Lower leg skin (tissue), 4 donors: ENCODE measurements around the gene CSPG4. TPM values are rescaled to one million over a fixed set of nuclear protein-coding genes. Genes with fewer than 3 reads are reported as not detected.
A peak's percentile ranks its signal among the peaks of the same experiment; 100 is the strongest.
"Not testable (repeated sequence)": the region's sequence is repeated elsewhere in the genome, so short reads cannot be mapped to it uniquely, and the experiment has no call there.

ENCODE experiments used
- DNase-seq, 2 donors: peaks; one replicate each; pipeline ENCODE4 v3.0.0-alpha.2; 2019; ENCODE audit warnings: low spot score in 2 of 2
- H3K4me3 ChIP-seq: fragments of 200-600 bp; sonication (generic); 2 replicates; pipeline ENCODE4 v1.5.1; 2017; ENCODE audit warnings: mild to moderate bottlenecking, low read depth; ENCODE audit not compliant: poor library complexity, severe bottlenecking
- POLR2A ChIP-seq, 2 donors: fragments of 450-650 bp; IDR thresholded peaks; one replicate each; pipeline ENCODE4 v1.6.1; 2016 to 2017; ENCODE audit warnings: antibody characterized with exemption in 2 of 2, mild to moderate bottlenecking in 1 of 2, moderate library complexity in 1 of 2
- WGBS, 2 donors: methylation state at CpG; one replicate each; pipeline ENCODE4 v1.1.5; 2018; 5-methylcytosine and 5-hydroxymethylcytosine counted together
- intact Hi-C: fragments of 100-400 bp; cut with DNase I; formaldehyde crosslinking; loops from one replicate; pipeline ENCODE4 v1.15.0; 2023; ENCODE audit warnings: low total_unique reads
- total RNA-seq, 4 donors: library from RNA; depleted of rRNA; stranded (reverse); fragments of >200 nt; gene quantifications; one replicate each; pipeline ENCODE4 v1.1.0, GENCODE V29; 2016
- TF ChIP-seq, protein P1 (sequence below), 3 donors: fragments of 450-650 bp; IDR thresholded peaks; one replicate each; pipeline ENCODE4 v1.5.1; 2016; ENCODE audit warnings: antibody characterized with exemption in 3 of 3, mild to moderate bottlenecking in 3 of 3, moderate library complexity in 2 of 3

The CSPG4 gene
- total RNA-seq, 4 donors from 2014 or later: 9.1 to 28.7 (median 10.5) TPM

DNA sequence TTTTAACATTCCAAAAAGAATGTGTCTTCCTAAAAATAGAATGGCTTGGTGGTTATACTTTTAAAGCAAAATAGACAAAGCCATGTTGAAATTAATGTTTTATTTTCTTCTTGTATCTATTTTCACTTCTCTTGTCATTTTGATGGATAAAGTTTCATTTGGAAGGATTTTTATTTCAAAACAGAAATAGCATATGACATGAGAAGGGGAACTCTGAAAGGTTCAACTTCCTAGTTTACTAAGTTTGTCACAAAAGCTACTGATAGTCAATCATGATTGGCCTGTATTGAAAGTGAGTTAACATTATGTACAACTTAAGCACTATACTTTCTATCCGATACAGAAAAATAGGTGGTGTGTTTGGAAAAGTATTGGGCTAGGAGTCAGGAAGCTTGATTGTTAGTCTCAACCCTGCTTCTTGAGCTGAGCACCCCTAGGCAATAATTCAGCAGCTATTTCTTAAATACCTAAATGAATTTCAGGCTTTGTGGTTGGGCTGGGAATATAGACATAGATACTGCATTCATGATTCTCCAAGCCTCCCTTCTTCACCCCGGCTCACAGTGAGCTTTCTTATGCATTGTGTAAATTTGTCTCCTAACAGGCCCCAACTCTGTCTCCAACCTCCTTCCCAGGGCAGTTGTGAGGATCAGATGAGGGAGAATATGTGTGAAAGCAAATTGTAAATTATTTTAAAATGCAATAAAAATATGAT is 46.9 kb upstream of the CSPG4 start:
- intact Hi-C loops: no loop called here
- no peak for DNase-seq
- TF ChIP-seq POLR2A (IDR thresholded peaks at IDR 0.05): no peak
- TF ChIP-seq, protein P1, sequence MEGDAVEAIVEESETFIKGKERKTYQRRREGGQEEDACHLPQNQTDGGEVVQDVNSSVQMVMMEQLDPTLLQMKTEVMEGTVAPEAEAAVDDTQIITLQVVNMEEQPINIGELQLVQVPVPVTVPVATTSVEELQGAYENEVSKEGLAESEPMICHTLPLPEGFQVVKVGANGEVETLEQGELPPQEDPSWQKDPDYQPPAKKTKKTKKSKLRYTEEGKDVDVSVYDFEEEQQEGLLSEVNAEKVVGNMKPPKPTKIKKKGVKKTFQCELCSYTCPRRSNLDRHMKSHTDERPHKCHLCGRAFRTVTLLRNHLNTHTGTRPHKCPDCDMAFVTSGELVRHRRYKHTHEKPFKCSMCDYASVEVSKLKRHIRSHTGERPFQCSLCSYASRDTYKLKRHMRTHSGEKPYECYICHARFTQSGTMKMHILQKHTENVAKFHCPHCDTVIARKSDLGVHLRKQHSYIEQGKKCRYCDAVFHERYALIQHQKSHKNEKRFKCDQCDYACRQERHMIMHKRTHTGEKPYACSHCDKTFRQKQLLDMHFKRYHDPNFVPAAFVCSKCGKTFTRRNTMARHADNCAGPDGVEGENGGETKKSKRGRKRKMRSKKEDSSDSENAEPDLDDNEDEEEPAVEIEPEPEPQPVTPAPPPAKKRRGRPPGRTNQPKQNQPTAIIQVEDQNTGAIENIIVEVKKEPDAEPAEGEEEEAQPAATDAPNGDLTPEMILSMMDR (IDR thresholded peaks at IDR 0.05): no peak
- 75 to 81% methylated on average over 2 of the region's 2 CpGs for WGBS, 2 donors
- H3K4me3 ChIP-seq: no peak overlapping the region

DNA sequence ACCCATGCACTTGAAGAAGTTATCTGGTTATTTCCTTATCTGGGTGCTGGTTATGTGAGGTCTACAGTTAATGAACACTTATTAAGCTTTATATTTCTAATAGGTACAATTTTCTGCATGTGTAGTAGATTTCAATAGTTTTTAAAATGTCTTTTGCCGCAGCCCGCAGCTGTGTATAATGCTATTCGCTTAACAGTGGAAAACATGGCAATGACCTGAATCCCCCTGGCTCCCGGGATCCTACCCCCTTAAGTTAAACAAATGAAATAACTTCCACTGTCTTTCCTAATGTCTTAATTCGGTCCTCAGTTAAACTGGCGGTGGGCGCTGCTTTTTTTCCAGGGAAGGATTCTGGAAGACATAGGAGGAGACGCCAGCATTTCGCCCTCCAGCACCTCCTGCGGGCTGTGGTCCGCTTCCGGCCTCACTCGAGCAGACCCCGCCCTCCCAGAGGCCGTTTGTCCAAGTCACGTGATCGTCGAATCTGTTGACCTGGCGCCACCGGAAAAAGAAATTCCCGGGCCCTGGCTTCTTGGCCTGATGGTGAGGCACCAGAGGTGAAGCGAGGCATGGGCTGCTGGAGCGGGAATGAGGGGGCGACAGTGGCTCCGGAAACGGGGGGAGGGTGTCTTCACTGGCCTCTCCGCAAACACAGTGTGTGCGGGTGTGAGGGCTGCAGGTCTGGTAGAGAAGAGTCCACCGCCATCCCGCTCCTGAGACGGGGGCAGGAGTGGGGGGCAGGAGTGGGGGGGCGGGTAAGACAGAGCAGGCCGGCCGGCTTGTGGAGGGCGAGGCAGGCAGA is 45.6 kb upstream of the CSPG4 start:
- 4% methylated on average over 35 of the region's 35 CpGs for WGBS, 2 donors
- peak; percentile 78 to 97 for DNase-seq
- no peak for TF ChIP-seq POLR2A (IDR thresholded peaks at IDR 0.05)
- TF ChIP-seq, protein P1 (IDR thresholded peaks at IDR 0.05): no peak
- peak overlapping the region; percentile 13 for H3K4me3 ChIP-seq
- intact Hi-C loops: no loop called here

DNA sequence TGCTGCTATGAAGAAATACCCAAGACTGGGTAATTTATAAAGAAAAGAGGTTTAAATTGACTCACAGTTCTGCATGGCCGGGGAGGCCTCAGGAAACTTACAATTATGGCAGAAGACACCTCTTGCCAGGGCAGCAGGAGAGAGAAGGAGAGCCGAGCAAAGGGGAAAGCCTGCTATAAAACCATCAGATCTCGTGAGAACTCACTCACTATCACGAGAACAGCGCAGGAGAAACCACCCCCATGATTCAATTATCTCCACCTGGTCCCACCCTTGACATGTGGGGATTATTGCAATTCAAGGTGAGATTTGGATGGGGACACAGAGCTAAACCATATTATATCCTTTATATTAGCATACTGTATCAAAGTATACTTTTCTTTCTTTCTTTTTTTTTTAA is 42.2 kb upstream of the CSPG4 start:
- WGBS, 2 donors: 89 to 94% methylated on average over 5 of the region's 5 CpGs
- intact Hi-C loops, H3K4me3 ChIP-seq: not testable (repeated sequence)
- DNase-seq: peak in 1 of 2 donors; percentile 20

DNA sequence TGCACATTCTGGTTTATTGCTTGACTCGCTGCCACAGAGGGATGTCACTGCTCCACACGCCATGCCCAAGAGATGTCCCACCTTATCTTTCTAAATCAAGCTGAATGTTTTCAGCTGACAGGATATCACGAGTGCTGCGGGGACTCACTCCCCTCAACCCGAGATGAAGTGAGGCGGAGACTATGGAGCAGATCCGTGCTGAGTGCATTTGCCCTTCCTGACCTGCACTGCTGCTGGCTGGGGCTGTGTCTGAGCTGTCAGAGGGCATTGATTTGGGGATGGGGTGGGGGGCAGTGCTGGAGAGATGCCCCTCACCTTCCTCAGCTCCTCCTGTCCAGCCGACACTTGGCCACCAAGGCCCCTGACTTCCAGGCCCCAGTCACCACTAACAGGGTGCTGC is 40.5 kb upstream of the CSPG4 start:
- no peak for TF ChIP-seq POLR2A (IDR thresholded peaks at IDR 0.05)
- TF ChIP-seq, protein P1 (IDR thresholded peaks at IDR 0.05): no peak
- no peak overlapping the region for H3K4me3 ChIP-seq
- DNase-seq: peak in 1 of 2 donors; percentile 68
- intact Hi-C loops: no loop called here
- 85% methylated on average over 8 of the region's 8 CpGs for WGBS, 2 donors

DNA sequence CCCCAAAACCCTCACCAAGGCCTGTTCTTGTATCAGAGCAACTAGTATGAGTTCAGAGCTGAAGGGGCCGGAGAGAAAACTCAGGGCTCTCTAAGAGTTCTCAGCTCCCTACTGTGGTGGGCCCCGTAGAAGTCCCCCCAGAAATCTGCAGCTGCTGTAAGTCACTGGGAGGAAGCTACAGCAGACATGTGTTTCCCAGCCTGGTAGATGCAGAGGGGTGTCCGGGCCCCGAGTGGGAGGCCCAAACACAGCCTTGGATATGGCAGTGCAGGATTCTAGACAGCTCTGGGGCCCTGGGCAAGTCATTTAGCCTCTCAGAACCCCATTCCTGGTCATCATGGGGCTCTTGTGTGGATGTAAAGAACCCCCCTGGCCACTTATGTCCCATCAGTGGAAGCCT is 39.2 kb upstream of the CSPG4 start:
- intact Hi-C loops: no loop called here
- 76 to 94% methylated on average over 2 of the region's 4 CpGs for WGBS, 2 donors
- DNase-seq: peak in 1 of 2 donors; percentile 68
- TF ChIP-seq, protein P1 (IDR thresholded peaks at IDR 0.05): no peak
- H3K4me3 ChIP-seq: no peak overlapping the region

DNA sequence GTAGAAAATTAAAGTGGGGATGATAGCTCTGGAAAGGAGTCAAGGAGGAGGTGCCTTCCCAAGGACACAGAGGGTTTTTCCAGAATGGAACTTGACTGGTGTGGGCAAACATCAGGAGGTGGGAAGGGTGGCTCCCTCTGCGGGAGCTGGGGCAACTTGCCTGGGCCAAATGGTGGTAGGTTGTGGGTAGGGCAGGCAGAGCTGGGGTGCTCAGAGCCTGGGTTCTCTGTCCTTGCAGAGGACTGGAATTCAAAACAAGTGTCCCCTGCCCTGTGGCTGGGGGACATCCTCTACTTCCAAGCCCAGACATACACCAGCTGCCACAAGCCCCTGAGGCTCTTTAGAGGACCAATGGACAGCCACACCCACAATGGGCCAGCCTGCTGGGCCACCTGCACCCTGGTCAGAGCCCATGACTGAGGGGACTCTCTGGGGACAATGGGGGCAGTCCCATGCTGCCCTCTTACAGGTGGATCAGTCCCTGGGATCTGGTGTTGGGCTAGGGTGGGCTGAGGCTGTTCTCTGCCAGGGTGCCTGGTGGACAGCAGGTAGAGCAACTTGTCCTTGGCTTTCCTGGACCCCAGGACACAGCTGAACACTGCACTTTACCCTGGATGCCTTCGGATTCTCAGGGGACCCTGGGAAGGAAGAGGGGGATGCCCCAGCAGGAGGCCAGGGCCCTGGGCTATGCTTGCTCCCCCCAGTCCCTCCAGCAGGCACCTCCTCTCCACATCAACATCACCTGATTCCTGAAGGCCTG is 38.6 kb upstream of the CSPG4 start:
- no peak for TF ChIP-seq POLR2A (IDR thresholded peaks at IDR 0.05)
- TF ChIP-seq, protein P1 (IDR thresholded peaks at IDR 0.05): no peak
- intact Hi-C loops: no loop called here
- peak in 1 of 2 donors; percentile 72 for DNase-seq
- H3K4me3 ChIP-seq: no peak overlapping the region
- WGBS, 2 donors: 40 to 80% methylated on average over 2 of the region's 2 CpGs
